Measurements from ENCODE around the gene IPCEF1. TPM values are rescaled to one million over a fixed set of nuclear protein-coding genes. Genes with fewer than 3 reads are reported as not detected.

Gene IPCEF1
- total RNA-seq, 1 experiment from 2014 or later: 0.48 TPM

DNA sequence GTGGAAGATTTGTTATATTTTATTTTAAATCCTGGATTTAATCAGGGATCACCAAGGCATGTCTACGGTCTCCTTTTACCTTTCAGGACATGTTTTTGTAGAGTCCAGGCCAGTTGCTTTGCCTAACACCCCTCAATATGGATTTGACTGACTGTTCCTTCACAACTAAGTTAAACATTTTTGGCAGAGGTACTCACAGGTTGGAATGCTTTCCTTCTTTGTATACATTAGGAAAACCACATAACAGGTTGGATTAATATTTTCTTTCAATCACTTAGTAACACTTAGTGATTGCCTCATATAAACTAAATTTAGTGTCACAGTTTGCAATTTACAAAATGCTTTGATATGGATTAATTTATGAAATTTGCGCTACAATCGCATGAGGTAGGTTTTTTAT, 64.5 kb downstream of the IPCEF1 start:
- H3K4me2 ChIP-seq (ENCODE audit: insufficient read depth, insufficient read length, low read length): no peak overlapping the region
- H2BK15ac ChIP-seq (ENCODE audit: low read depth, low read length): no peak overlapping the region
- no peaks in the 10 kb centered on the region for H3K9me3 ChIP-seq (ENCODE audit: control insufficient read depth, low read depth, low read length)
- no peak overlapping the region for H3K27ac Mint-ChIP-seq
- H2AFZ ChIP-seq (ENCODE audit: low read length): no peak overlapping the region
- H2BK20ac ChIP-seq (ENCODE audit: low read depth, low read length, poor library complexity, severe bottlenecking): no peak overlapping the region
- no peak overlapping the region for H3K23ac ChIP-seq (ENCODE audit: insufficient read length, low read depth, low read length)
- no peak overlapping the region for H4K5ac ChIP-seq (ENCODE audit: insufficient read length, low read depth, low read length)
- no peak overlapping the region for H3K9ac ChIP-seq (ENCODE audit: extremely low read depth, insufficient read length, low read length)
- TF ChIP-seq, protein P1, sequence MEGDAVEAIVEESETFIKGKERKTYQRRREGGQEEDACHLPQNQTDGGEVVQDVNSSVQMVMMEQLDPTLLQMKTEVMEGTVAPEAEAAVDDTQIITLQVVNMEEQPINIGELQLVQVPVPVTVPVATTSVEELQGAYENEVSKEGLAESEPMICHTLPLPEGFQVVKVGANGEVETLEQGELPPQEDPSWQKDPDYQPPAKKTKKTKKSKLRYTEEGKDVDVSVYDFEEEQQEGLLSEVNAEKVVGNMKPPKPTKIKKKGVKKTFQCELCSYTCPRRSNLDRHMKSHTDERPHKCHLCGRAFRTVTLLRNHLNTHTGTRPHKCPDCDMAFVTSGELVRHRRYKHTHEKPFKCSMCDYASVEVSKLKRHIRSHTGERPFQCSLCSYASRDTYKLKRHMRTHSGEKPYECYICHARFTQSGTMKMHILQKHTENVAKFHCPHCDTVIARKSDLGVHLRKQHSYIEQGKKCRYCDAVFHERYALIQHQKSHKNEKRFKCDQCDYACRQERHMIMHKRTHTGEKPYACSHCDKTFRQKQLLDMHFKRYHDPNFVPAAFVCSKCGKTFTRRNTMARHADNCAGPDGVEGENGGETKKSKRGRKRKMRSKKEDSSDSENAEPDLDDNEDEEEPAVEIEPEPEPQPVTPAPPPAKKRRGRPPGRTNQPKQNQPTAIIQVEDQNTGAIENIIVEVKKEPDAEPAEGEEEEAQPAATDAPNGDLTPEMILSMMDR (conservative IDR thresholded peaks at IDR 0.05): no peak
- H4K20me1 ChIP-seq (ENCODE audit: control insufficient read depth, insufficient read depth, insufficient read length): no peaks in the 10 kb centered on the region
- H3K4me3 Mint-ChIP-seq: no peak overlapping the region
- no peak overlapping the region for H3K14ac ChIP-seq (ENCODE audit: insufficient read depth, low read length)
- H3K79me2 ChIP-seq (ENCODE audit: insufficient read depth, low read length): no peaks in the 10 kb centered on the region
- H3K27me3 ChIP-seq (ENCODE audit: insufficient read depth, low read length): no peaks in the 10 kb centered on the region
- no peak overlapping the region for H3K27ac ChIP-seq (ENCODE audit: insufficient read length, low read depth, low read length)
- no peaks in the 10 kb centered on the region for H3K27me3 Mint-ChIP-seq (ENCODE audit: low read depth)
- H4K91ac ChIP-seq (ENCODE audit: insufficient read length, low read depth, low read length): no peak overlapping the region
- no peaks in the 10 kb centered on the region for H3K79me1 ChIP-seq (ENCODE audit: insufficient read depth, low read depth, low read length, poor library complexity, severe bottlenecking)
- H3K36me3 Mint-ChIP-seq (ENCODE audit: insufficient read depth in 1 of 3, low read depth in 3 of 3): no peaks in the 10 kb centered on the region
- H2AK5ac ChIP-seq (ENCODE audit: insufficient read length, low read length): no peak overlapping the region
- peak overlapping the region; percentile 36 for H3T11ph ChIP-seq (ENCODE audit: low read length)
- H3K56ac ChIP-seq (ENCODE audit: insufficient read length, low read depth, low read length): no peak overlapping the region
- no peaks in the 10 kb centered on the region for H3K4me1 ChIP-seq (ENCODE audit: insufficient read depth, low read length)
- no peaks in the 10 kb centered on the region for H3K23me2 ChIP-seq (ENCODE audit: insufficient read length, low read depth, low read length, poor library complexity, severe bottlenecking)
- H3K9me3 Mint-ChIP-seq: peaks cover 0 to 2% of the 10 kb centered on the region in 2 experiments; a peak in 3 of 5 replicates
- no peaks in the 10 kb centered on the region for H3K4me1 Mint-ChIP-seq
- WGBS (ENCODE audit: extremely low coverage, insufficient read length, low lambda C conversion rate): no CpG with 5 or more reads among the region's 3 CpGs
- no peak overlapping the region for H4K8ac ChIP-seq (replicated peaks; ENCODE audit: insufficient read length, low read depth, low read length)
- DNase-seq: no peak
- no peak overlapping the region for H2BK12ac ChIP-seq (ENCODE audit: insufficient read length, low read depth, low read length)
- H3K18ac ChIP-seq (ENCODE audit: insufficient read length, low read depth, low read length): no peak overlapping the region
- H2BK5ac ChIP-seq (ENCODE audit: insufficient read length, low read length): no peak overlapping the region
- H3K4ac ChIP-seq (ENCODE audit: low read depth, low read length): no peak overlapping the region
- no peak overlapping the region for H2BK120ac ChIP-seq (ENCODE audit: low read depth, low read length, poor library complexity, severe bottlenecking)

All from H9 (cell line).